T follicular helper cell (primary cell): ENCODE results near the gene PET100.

Experiments
- DNase-seq: peaks from one replicate; pipeline ENCODE4 v3.0.0-alpha.2; 2020; ENCODE audit warnings: low read depth

PET100 gene

DNA sequence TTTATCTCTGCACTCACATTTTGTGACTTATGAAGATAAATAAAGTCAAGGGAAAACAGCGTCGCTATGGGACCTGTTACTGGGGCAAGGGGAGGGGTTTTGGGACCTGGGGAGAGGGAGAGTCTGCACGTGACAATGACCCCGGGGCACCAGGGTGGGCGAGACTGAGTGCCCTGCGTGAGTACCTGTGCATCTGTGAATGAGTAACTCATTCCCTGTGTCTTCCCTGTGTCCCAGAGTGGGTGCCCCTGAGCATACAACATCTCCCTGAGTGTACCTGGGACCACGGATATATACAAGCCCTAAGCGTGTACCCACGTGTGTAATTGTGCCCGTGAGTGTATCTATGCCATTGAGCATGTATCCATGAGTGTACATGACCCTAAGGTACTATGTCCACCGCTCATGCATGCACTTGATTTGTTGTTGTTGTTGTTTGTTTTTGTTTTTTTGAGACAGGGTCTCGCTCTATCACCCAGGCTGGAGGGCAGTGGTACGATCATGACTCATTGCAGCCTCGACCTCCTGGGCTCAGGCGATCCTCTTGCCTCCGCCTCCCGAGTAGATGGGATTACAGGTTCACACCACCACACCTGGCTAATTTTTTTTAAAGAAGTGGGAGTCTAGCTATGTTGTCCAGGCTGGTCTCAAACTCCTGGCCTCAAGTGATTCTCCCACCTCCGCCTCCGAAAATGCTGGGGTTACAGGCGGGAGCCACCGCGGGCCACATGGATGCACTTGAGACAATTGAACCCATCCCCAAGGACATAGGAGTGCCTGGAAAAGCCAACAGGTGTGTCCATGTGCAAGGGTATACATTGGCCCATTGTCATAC, 50.4 kb downstream of the PET100 start:
- no peak for DNase-seq

DNA sequence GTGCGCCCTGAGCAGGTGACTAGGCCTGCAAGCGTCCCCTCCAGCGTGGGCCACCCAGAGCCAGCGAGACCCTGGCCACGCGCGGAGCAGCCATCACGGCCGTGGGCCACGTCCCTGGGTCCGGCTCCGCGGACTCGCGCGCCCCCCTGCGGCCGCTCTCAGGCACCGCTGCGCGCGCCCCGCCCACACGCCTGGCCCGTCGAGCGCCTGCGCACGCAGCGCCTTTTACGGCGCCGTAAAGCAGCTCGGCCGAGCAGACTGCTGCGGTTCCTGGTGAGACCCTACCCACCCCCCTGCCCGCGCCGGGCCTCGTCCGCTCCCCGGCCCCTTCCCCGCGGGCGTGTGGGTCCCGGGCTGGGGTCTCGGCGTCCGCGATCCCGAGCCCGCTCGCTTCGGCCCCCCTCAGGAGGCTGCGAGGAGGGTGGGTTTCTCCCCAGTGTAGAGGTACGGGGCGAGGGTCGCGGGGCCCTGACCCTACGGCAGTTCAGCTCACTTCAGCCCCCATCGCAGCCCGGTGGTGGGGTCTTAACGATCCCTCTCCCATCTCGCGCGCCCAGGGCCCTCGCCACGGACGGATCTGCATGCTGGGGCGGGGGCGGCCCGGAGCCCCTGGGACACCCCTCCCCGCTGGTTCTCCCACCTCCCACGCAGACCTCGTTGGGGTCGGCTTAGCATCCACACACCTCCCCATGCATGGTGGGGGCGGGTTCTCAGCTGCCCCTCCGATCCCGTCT, 51.2 kb downstream of the PET100 start, which contains the start of gene TRAPPC5:
TSS of gene TRAPPC5 (plus strand) at position 228 of the 734 bp plus-strand sequence. CDS start 1,421 bp downstream, outside the sequence.
- DNase-seq = peak; percentile 78
